Neural cell (in vitro differentiated cells): ENCODE measurements around the gene HUS1. TPM values are rescaled to one million over a fixed set of nuclear protein-coding genes. Genes with fewer than 3 reads are reported as not detected.
"Not testable (repeated sequence)": the region's sequence is repeated elsewhere in the genome, so short reads cannot be mapped to it uniquely, and the experiment has no call there.

Source experiments
- H2AFZ ChIP-seq: fragments of 200-600, 300-800 bp; sonication (generic), shearing (Covaris generic); 2 replicates; pipeline ENCODE4 v1.6.0; 2014; ENCODE audit warnings: low read depth, mild to moderate bottlenecking, antibody characterized with exemption, low read length, moderate library complexity
- H3F3A ChIP-seq: fragments of 200-600 bp; shearing (Covaris generic); 2 replicates; pipeline ENCODE4 v1.6.1; 2016; ENCODE audit warnings: mild to moderate bottlenecking, moderate library complexity, mixed read lengths, antibody characterized with exemption, low read length; ENCODE audit not compliant: insufficient read depth, poor library complexity, severe bottlenecking
- H3K27ac ChIP-seq: fragments of 200-600, 300-800 bp; sonication (generic), shearing (Covaris generic); 2 replicates; pipeline ENCODE4 v1.5.1; 2014; ENCODE audit warnings: mild to moderate bottlenecking, low read length, moderate library complexity
- H3K27me3 ChIP-seq: fragments of 300-800, 200-600 bp; sonication (generic), shearing (Covaris generic); 2 replicates; pipeline ENCODE4 v1.6.0; 2014; ENCODE audit warnings: mild to moderate bottlenecking, low read depth, low read length, moderate library complexity; ENCODE audit not compliant: insufficient read depth
- H3K36me3 ChIP-seq: fragments of 300-800, 200-600 bp; sonication (generic), shearing (Covaris generic); 2 replicates; pipeline ENCODE4 v1.5.1; 2014; ENCODE audit warnings: mild to moderate bottlenecking, antibody characterized with exemption, low read length, moderate library complexity; ENCODE audit not compliant: insufficient read depth
- H3K4me2 ChIP-seq: fragments of 300-800, 200-600 bp; sonication (generic), shearing (Covaris generic); 2 replicates; pipeline ENCODE4 v1.6.0; 2014; ENCODE audit warnings: mild to moderate bottlenecking, low read length
- H3K4me3 ChIP-seq: fragments of 300-800, 200-600 bp; sonication (generic), shearing (Covaris generic); 2 replicates; pipeline ENCODE4 v1.5.1; 2014; ENCODE audit warnings: mild to moderate bottlenecking, low read length, moderate library complexity
- H3K79me2 ChIP-seq: fragments of 200-600 bp; shearing (Covaris generic); replicated peaks from 2 replicates; pipeline ENCODE4 v1.6.0; 2014; ENCODE audit warnings: mild to moderate bottlenecking, low read length, moderate library complexity; ENCODE audit not compliant: insufficient read depth
- H3K9ac ChIP-seq: fragments of 300-800, 200-600 bp; sonication (generic), shearing (Covaris generic); 2 replicates; pipeline ENCODE4 v1.6.1; 2016; ENCODE audit warnings: mild to moderate bottlenecking, low read length, mixed read lengths
- H3K9me2 ChIP-seq: fragments of 200-600 bp; shearing (Covaris generic); 2 replicates; pipeline ENCODE4 v1.6.1; 2016; ENCODE audit warnings: mild to moderate bottlenecking, low read length, mixed read lengths; ENCODE audit not compliant: insufficient read depth
- H3K9me3 ChIP-seq: fragments of 200-600, 300-800 bp; sonication (generic), shearing (Covaris generic); 2 replicates; pipeline ENCODE4 v1.6.1; 2016; ENCODE audit warnings: mild to moderate bottlenecking, mixed run types, low read length, moderate library complexity, mixed read lengths
- H4K20me1 ChIP-seq: fragments of 200-600 bp; shearing (Covaris generic); 2 replicates; pipeline ENCODE4 v1.6.1; 2016; ENCODE audit warnings: mild to moderate bottlenecking, mixed run types; ENCODE audit not compliant: insufficient read depth
- EP300 ChIP-seq: fragments of 450-650 bp; conservative IDR thresholded peaks from 2 replicates; pipeline ENCODE4 v1.6.1; 2014; ENCODE audit warnings: antibody characterized with exemption, mild to moderate bottlenecking, moderate library complexity; ENCODE audit not compliant: poor library complexity, severe bottlenecking
- EZH2 ChIP-seq: fragments of 200-600, 300-800 bp; shearing (Covaris generic), sonication (generic); IDR thresholded peaks from 2 replicates; pipeline ENCODE4 v1.6.1; 2014; ENCODE audit warnings: antibody characterized with exemption, low read length, borderline replicate concordance, mild to moderate bottlenecking; ENCODE audit not compliant: insufficient read depth, poor library complexity, severe bottlenecking
- MXI1 ChIP-seq: fragments of 450-650 bp; conservative IDR thresholded peaks from 2 replicates; pipeline ENCODE4 v1.6.1; 2014; ENCODE audit warnings: antibody characterized with exemption, mild to moderate bottlenecking; ENCODE audit not compliant: poor library complexity, severe bottlenecking
- POLR2AphosphoS5 ChIP-seq: IDR thresholded peaks from 2 replicates; pipeline ENCODE4 v1.6.1; 2012
- RAD21 ChIP-seq: fragments of 450-650 bp; conservative IDR thresholded peaks from 2 replicates; pipeline ENCODE4 v1.6.1; 2014; ENCODE audit warnings: antibody characterized with exemption, mild to moderate bottlenecking, moderate library complexity
- SMC3 ChIP-seq: fragments of 450-650 bp; conservative IDR thresholded peaks from 2 replicates; pipeline ENCODE4 v1.6.1; 2014; ENCODE audit warnings: antibody characterized with exemption, mild to moderate bottlenecking, moderate library complexity; ENCODE audit not compliant: poor library complexity
- TAF1 ChIP-seq: IDR thresholded peaks from 2 replicates; pipeline ENCODE4 v1.6.1; 2012; ENCODE audit warnings: low read depth
- polyA plus RNA-seq: library from polyadenylated mRNA; depleted of rRNA; stranded (reverse); fragments of >200 nt; gene quantifications from 2 replicates; pipeline ENCODE4 v1.2.3, GENCODE V29; 2014
- TF ChIP-seq, protein P1 (sequence below): IDR thresholded peaks from 2 replicates; pipeline ENCODE4 v1.6.1; 2012; ENCODE audit warnings: borderline replicate concordance
- TF ChIP-seq, protein P2 (sequence below): fragments of 450-650 bp; IDR thresholded peaks from 2 replicates; pipeline ENCODE4 v1.5.1; 2014; ENCODE audit warnings: antibody characterized with exemption, mild to moderate bottlenecking, moderate library complexity; ENCODE audit not compliant: poor library complexity, severe bottlenecking

HUS1 gene
- polyA plus RNA-seq, 1 donor from 2014 or later, result 17.4 TPM

DNA sequence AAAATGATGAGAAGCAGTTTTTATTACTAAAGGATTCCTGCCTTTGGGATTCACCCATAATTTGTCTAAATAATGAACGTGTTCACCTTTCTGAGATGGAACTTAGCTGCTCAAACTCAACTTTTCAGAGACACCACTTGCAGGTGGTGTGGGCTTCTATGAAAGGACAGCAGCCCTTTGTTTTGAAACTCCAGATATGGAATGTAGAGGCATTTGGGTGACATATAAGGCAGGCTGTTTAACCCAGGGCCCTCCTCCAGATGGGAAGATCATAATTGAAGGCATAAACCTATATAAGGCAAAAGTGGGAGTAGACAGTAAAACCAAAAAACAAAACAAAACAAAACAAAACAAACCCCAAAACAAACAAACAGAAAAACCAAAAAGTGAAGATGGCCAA, 11.9 kb upstream of the HUS1 start:
- TF ChIP-seq TAF1 (no peak), RAD21 (no peak), SMC3 (no peak), EZH2 (no peak), POLR2AphosphoS5 (no peak), EP300 (no peak), MXI1 (no peak)
- TF ChIP-seq, protein P1, sequence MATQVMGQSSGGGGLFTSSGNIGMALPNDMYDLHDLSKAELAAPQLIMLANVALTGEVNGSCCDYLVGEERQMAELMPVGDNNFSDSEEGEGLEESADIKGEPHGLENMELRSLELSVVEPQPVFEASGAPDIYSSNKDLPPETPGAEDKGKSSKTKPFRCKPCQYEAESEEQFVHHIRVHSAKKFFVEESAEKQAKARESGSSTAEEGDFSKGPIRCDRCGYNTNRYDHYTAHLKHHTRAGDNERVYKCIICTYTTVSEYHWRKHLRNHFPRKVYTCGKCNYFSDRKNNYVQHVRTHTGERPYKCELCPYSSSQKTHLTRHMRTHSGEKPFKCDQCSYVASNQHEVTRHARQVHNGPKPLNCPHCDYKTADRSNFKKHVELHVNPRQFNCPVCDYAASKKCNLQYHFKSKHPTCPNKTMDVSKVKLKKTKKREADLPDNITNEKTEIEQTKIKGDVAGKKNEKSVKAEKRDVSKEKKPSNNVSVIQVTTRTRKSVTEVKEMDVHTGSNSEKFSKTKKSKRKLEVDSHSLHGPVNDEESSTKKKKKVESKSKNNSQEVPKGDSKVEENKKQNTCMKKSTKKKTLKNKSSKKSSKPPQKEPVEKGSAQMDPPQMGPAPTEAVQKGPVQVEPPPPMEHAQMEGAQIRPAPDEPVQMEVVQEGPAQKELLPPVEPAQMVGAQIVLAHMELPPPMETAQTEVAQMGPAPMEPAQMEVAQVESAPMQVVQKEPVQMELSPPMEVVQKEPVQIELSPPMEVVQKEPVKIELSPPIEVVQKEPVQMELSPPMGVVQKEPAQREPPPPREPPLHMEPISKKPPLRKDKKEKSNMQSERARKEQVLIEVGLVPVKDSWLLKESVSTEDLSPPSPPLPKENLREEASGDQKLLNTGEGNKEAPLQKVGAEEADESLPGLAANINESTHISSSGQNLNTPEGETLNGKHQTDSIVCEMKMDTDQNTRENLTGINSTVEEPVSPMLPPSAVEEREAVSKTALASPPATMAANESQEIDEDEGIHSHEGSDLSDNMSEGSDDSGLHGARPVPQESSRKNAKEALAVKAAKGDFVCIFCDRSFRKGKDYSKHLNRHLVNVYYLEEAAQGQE, result no peak
- TF ChIP-seq, protein P2, sequence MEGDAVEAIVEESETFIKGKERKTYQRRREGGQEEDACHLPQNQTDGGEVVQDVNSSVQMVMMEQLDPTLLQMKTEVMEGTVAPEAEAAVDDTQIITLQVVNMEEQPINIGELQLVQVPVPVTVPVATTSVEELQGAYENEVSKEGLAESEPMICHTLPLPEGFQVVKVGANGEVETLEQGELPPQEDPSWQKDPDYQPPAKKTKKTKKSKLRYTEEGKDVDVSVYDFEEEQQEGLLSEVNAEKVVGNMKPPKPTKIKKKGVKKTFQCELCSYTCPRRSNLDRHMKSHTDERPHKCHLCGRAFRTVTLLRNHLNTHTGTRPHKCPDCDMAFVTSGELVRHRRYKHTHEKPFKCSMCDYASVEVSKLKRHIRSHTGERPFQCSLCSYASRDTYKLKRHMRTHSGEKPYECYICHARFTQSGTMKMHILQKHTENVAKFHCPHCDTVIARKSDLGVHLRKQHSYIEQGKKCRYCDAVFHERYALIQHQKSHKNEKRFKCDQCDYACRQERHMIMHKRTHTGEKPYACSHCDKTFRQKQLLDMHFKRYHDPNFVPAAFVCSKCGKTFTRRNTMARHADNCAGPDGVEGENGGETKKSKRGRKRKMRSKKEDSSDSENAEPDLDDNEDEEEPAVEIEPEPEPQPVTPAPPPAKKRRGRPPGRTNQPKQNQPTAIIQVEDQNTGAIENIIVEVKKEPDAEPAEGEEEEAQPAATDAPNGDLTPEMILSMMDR, result no peak
- Histone ChIP-seq H3K27me3 (no peaks in the 10 kb centered on the region), H3K9ac (no peak overlapping the region), H3F3A (no peaks in the 10 kb centered on the region), H4K20me1 (no peaks in the 10 kb centered on the region), H3K9me3 (no peaks in the 10 kb centered on the region), H3K36me3 (no peaks in the 10 kb centered on the region), H3K9me2 (no peaks in the 10 kb centered on the region), H3K4me3 (no peak overlapping the region), H3K4me2 (no peak overlapping the region), H3K27ac (no peak overlapping the region), H3K79me2 (no peaks in the 10 kb centered on the region), H2AFZ (no peak overlapping the region)

DNA sequence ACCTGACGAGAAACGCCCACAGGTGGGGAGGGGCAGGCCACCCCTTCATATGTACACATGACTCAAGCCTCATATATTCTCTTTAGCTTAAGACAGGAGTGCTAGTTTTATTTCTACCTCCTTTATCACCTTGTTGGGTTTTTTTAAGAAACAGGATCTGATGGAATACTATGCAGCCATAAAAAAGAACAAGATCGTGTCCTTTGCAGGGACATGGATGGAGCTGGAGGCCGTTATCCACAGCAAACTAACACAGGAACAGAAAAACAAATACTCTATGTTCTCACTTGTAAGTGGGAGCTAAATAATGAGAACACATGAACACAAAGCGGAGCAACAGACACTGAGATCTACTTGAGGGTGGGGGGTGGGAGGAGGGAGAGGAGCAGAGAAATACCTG, 11.2 kb upstream of the HUS1 start:
- Histone ChIP-seq H2AFZ (no peak overlapping the region), H3K36me3 (no peaks in the 10 kb centered on the region), H3K9ac (no peak overlapping the region), H3K9me2 (no peaks in the 10 kb centered on the region), H3K9me3 (no peaks in the 10 kb centered on the region), H3K27ac (no peak overlapping the region), H3K4me3 (no peak overlapping the region), H3K79me2 (no peaks in the 10 kb centered on the region), H3F3A (no peaks in the 10 kb centered on the region), H3K4me2 (no peak overlapping the region), H4K20me1 (no peaks in the 10 kb centered on the region), H3K27me3 (no peaks in the 10 kb centered on the region)
- TF ChIP-seq, protein P1, result no peak
- no peak for TF ChIP-seq EZH2
- TF ChIP-seq MXI1, result no peak
- TF ChIP-seq, protein P2, result no peak
- no peak for TF ChIP-seq RAD21
- no peak for TF ChIP-seq TAF1
- no peak for TF ChIP-seq SMC3
- no peak for TF ChIP-seq EP300
- no peak for TF ChIP-seq POLR2AphosphoS5

DNA sequence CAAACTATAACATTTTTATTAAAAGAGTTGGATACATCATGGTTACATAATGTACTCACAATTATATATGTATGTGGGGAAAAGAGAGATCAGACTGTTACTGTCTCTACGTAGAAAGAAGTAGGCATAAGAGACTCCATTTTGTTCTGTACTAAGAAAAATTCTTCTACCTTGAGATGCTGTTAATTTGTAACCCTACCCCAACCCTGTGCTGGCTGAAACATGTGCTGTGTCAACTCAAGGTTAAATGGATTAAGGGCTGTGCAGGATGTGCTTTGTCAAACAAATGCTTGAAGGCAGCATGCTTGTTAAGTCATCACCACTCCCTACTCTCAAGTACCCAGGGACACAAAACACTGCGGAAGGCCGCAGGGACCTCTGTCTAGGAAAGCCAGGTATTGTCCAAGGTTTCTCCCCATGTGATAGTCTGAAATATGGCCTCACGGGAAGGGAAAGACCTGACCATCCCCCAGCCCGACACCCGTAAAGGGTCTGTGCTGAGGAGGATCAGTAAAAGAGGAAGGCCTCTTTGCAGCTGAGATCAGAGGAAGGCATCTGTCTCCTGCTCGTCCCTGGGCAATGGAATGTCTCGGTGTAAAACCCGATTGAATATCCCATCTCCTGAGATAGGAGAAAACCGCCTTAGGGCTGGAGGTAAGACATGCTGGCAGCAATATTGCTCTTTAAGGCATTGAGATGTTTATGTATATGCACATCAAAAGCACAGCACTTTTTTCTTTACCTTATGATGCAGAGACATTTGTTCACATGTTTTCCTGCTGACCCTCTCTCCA, 10.4 kb upstream of the HUS1 start:
- H3K27ac ChIP-seq, H3K4me3 ChIP-seq, H4K20me1 ChIP-seq, H3K27me3 ChIP-seq, H3K36me3 ChIP-seq, H3K9ac ChIP-seq, H3F3A ChIP-seq, H2AFZ ChIP-seq, H3K79me2 ChIP-seq, H3K9me3 ChIP-seq, H3K9me2 ChIP-seq, H3K4me2 ChIP-seq: not testable (repeated sequence)
